HEK293 (cell line): ENCODE results near the gene SLC25A13.

Source experiments
- CTCF ChIA-PET: fragments of 350-600 bp; formaldehyde crosslinking; extraction: SDS; loops from one replicate; lab custom pipeline; 2021; ENCODE audit warnings: antibody characterized with exemption; lab: Yijun Ruan, JAX
- POLR2A ChIA-PET: fragments of 300-600 bp; formaldehyde crosslinking; extraction: SDS; loops from one replicate; lab custom pipeline; 2020; ENCODE audit warnings: antibody characterized with exemption, inconsistent platforms; lab: Yijun Ruan, JAX
- H3K27ac ChIP-seq: fragments of 200-500 bp; sonication (Bioruptor generic); 2 replicates; pipeline ENCODE4 v1.5.1; 2014; ENCODE audit warnings: low read depth, low read length, control low read depth, inconsistent platforms; ENCODE audit errors: extremely low read depth
- H3K36me3 ChIP-seq, 2 experiments: fragments of 200-500 bp in 1 of 2; sonication (Bioruptor generic) in 1 of 2; 1 replicate in 1 of 2; 2 replicates in 1 of 2; pipeline ENCODE4 v1.5.1; 2014 to 2017; ENCODE audit warnings: inconsistent platforms in 2 of 2, low read length in 2 of 2; ENCODE audit not compliant: control insufficient read depth in 2 of 2, insufficient read depth in 1 of 2
- H3K4me1 ChIP-seq: fragments of 200-500 bp; sonication (Bioruptor generic); 2 replicates; pipeline ENCODE4 v1.5.1; 2014; ENCODE audit warnings: mild to moderate bottlenecking, low read length, inconsistent platforms; ENCODE audit not compliant: control insufficient read depth, insufficient read depth
- H3K4me3 ChIP-seq: 2 replicates; pipeline ENCODE4 v1.5.1; 2011; ENCODE audit warnings: low read depth, mild to moderate bottlenecking, control low read depth, low read length, moderate library complexity
- H3K9me3 ChIP-seq: fragments of 200-500 bp; sonication (Bioruptor generic); 2 replicates; pipeline ENCODE4 v1.5.1; 2014; ENCODE audit warnings: low read depth, low read length, inconsistent platforms; ENCODE audit not compliant: control insufficient read depth, insufficient read depth
- KLF16 ChIP-seq: fragments of 450-650 bp; formaldehyde crosslinking; IDR thresholded peaks from 2 replicates; pipeline ENCODE4 v1.5.1; 2017; ENCODE audit warnings: missing biosample characterization, missing genetic modification characterization
- KLF8 ChIP-seq: fragments of 450-650 bp; formaldehyde crosslinking; IDR thresholded peaks from 2 replicates; pipeline ENCODE4 v1.5.1; 2016; ENCODE audit warnings: missing biosample characterization, missing genetic modification characterization
- OVOL3 ChIP-seq: fragments of 450-650 bp; formaldehyde crosslinking; IDR thresholded peaks from 2 replicates; pipeline ENCODE4 v1.5.1; 2016; ENCODE audit warnings: missing biosample characterization, missing genetic modification characterization
- REPIN1 ChIP-seq: fragments of 450-650 bp; formaldehyde crosslinking; IDR thresholded peaks from 2 replicates; pipeline ENCODE4 v1.5.1; 2017; ENCODE audit warnings: missing biosample characterization, missing genetic modification characterization, low read depth
- SCRT2 ChIP-seq: fragments of 450-650 bp; formaldehyde crosslinking; IDR thresholded peaks from 2 replicates; pipeline ENCODE4 v1.5.1; 2016; ENCODE audit warnings: missing biosample characterization, missing genetic modification characterization
- ZBTB21 ChIP-seq: fragments of 450-650 bp; formaldehyde crosslinking; IDR thresholded peaks from 2 replicates; pipeline ENCODE4 v1.5.1; 2017; ENCODE audit warnings: missing biosample characterization, missing genetic modification characterization
- ZBTB48 ChIP-seq: fragments of 450-650 bp; formaldehyde crosslinking; IDR thresholded peaks from 2 replicates; pipeline ENCODE4 v1.5.1; 2016; ENCODE audit warnings: missing biosample characterization, missing genetic modification characterization
- ZFP37 ChIP-seq: fragments of 450-650 bp; formaldehyde crosslinking; IDR thresholded peaks from 2 replicates; pipeline ENCODE4 v1.5.1; 2016; ENCODE audit warnings: missing biosample characterization, missing genetic modification characterization
- ZIC2 ChIP-seq: fragments of 450-650 bp; formaldehyde crosslinking; IDR thresholded peaks from 2 replicates; pipeline ENCODE4 v1.5.1; 2016; ENCODE audit warnings: missing biosample characterization, missing genetic modification characterization
- ZNF138 ChIP-seq: fragments of 450-650 bp; formaldehyde crosslinking; IDR thresholded peaks from 2 replicates; pipeline ENCODE4 v1.5.1; 2016; ENCODE audit warnings: missing biosample characterization, missing genetic modification characterization, borderline replicate concordance
- ZNF140 ChIP-seq: fragments of 450-650 bp; formaldehyde crosslinking; IDR thresholded peaks from 2 replicates; pipeline ENCODE4 v1.5.1; 2016; ENCODE audit warnings: missing biosample characterization, missing genetic modification characterization
- ZNF146 ChIP-seq: fragments of 450-650 bp; formaldehyde crosslinking; IDR thresholded peaks from 2 replicates; pipeline ENCODE4 v1.5.1; 2016; ENCODE audit warnings: missing biosample characterization, missing genetic modification characterization
- ZNF157 ChIP-seq: fragments of 450-650 bp; formaldehyde crosslinking; IDR thresholded peaks from 2 replicates; pipeline ENCODE4 v1.5.1; 2016; ENCODE audit warnings: missing biosample characterization, missing genetic modification characterization
- ZNF16 ChIP-seq: fragments of 450-650 bp; formaldehyde crosslinking; IDR thresholded peaks from 2 replicates; pipeline ENCODE4 v1.5.1; 2016; ENCODE audit warnings: low read depth, missing biosample characterization, missing genetic modification characterization
- ZNF174 ChIP-seq: fragments of 450-650 bp; formaldehyde crosslinking; IDR thresholded peaks from 2 replicates; pipeline ENCODE4 v1.5.0; 2017; ENCODE audit warnings: missing biosample characterization, mild to moderate bottlenecking, missing genetic modification characterization
- ZNF2 ChIP-seq: fragments of 450-650 bp; formaldehyde crosslinking; IDR thresholded peaks from 2 replicates; pipeline ENCODE4 v1.5.1; 2016; ENCODE audit warnings: missing biosample characterization, missing genetic modification characterization
- ZNF211 ChIP-seq: fragments of 450-650 bp; formaldehyde crosslinking; IDR thresholded peaks from 2 replicates; pipeline ENCODE4 v1.5.1; 2016; ENCODE audit warnings: low read depth, missing biosample characterization, missing genetic modification characterization
- ZNF335 ChIP-seq: fragments of 450-650 bp; formaldehyde crosslinking; conservative IDR thresholded peaks from 2 replicates; pipeline ENCODE4 v1.5.1; 2016; ENCODE audit warnings: missing biosample characterization, missing genetic modification characterization
- ZNF341 ChIP-seq: fragments of 450-650 bp; formaldehyde crosslinking; IDR thresholded peaks from 2 replicates; pipeline ENCODE4; 2016; ENCODE audit warnings: low read depth, missing biosample characterization, missing genetic modification characterization
- ZNF350 ChIP-seq: fragments of 450-650 bp; formaldehyde crosslinking; IDR thresholded peaks from 2 replicates; pipeline ENCODE4 v1.5.0; 2017; ENCODE audit warnings: missing biosample characterization, mild to moderate bottlenecking, missing genetic modification characterization
- ZNF514 ChIP-seq: fragments of 450-650 bp; formaldehyde crosslinking; IDR thresholded peaks from 2 replicates; pipeline ENCODE4 v1.5.1; 2016; ENCODE audit warnings: missing biosample characterization, missing genetic modification characterization
- ZNF521 ChIP-seq: fragments of 450-650 bp; formaldehyde crosslinking; IDR thresholded peaks from 2 replicates; pipeline ENCODE4 v1.5.1; 2017; ENCODE audit warnings: missing biosample characterization, mild to moderate bottlenecking, missing genetic modification characterization
- ZNF544 ChIP-seq: fragments of 450-650 bp; formaldehyde crosslinking; IDR thresholded peaks from 2 replicates; pipeline ENCODE4 v1.5.0; 2017; ENCODE audit warnings: missing biosample characterization, missing genetic modification characterization
- ZNF571 ChIP-seq: fragments of 450-650 bp; formaldehyde crosslinking; IDR thresholded peaks from 2 replicates; pipeline ENCODE4 v1.5.0; 2017; ENCODE audit warnings: missing biosample characterization, missing genetic modification characterization
- ZNF629 ChIP-seq: fragments of 450-650 bp; formaldehyde crosslinking; IDR thresholded peaks from 2 replicates; pipeline ENCODE4 v1.5.1; 2017; ENCODE audit warnings: missing biosample characterization, missing genetic modification characterization
- ZNF654 ChIP-seq: fragments of 450-650 bp; formaldehyde crosslinking; IDR thresholded peaks from 2 replicates; pipeline ENCODE4 v1.5.1; 2016; ENCODE audit warnings: low read depth, missing biosample characterization, missing genetic modification characterization
- ZNF791 ChIP-seq: fragments of 450-650 bp; formaldehyde crosslinking; IDR thresholded peaks from 2 replicates; pipeline ENCODE4 v1.5.1; 2016; ENCODE audit warnings: missing biosample characterization, missing genetic modification characterization
- ZNF792 ChIP-seq: fragments of 450-650 bp; formaldehyde crosslinking; IDR thresholded peaks from 2 replicates; pipeline ENCODE4 v1.5.1; 2016; ENCODE audit warnings: missing biosample characterization, missing genetic modification characterization
- ZNF843 ChIP-seq: fragments of 450-650 bp; formaldehyde crosslinking; IDR thresholded peaks from 2 replicates; pipeline ENCODE4 v1.5.1; 2016; ENCODE audit warnings: missing biosample characterization, missing genetic modification characterization
- TF ChIP-seq, protein P1 (sequence below): fragments of 450-650 bp; formaldehyde crosslinking; optimal IDR thresholded peaks from 2 replicates; pipeline ENCODE3; 2016; ENCODE audit warnings: missing biosample characterization, mild to moderate bottlenecking, missing genetic modification characterization
- TF ChIP-seq, protein P2 (sequence below): fragments of 450-650 bp; formaldehyde crosslinking; IDR thresholded peaks from 2 replicates; pipeline ENCODE4 v1.5.1; 2016; ENCODE audit warnings: missing biosample characterization, missing genetic modification characterization
- TF ChIP-seq, protein P3 (sequence below): IDR thresholded peaks from 2 replicates; pipeline ENCODE4 v1.6.1; 2011; ENCODE audit warnings: mild to moderate bottlenecking, low read depth, low read length, borderline replicate concordance

SLC25A13 gene

DNA sequence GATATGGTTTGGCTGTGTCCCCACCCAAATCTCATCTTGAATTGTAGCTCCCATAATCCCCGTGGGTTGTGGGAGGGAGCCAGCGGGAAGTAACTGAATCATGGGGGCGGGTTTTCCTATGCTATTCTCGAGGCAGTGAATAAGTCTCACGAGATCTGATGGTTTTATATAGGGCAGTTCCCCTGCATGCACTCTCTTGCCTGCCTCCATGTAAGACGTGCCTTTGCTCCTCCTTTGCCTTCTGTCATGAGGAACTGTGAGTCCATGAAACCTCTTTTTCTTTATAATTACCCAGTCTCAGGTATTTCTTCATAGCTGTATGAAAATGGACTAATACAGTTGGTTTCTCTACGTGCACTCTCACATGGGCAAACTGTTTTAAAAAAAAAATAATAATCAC, 207.7 kb downstream of the SLC25A13 start (continued):
- TF ChIP-seq ZNF174 (no peak), ZNF157 (tag by site-specific recombination) (no peak), KLF8 (tag by site-specific recombination) (no peak), ZNF843 (no peak), ZNF140 (no peak)

DNA sequence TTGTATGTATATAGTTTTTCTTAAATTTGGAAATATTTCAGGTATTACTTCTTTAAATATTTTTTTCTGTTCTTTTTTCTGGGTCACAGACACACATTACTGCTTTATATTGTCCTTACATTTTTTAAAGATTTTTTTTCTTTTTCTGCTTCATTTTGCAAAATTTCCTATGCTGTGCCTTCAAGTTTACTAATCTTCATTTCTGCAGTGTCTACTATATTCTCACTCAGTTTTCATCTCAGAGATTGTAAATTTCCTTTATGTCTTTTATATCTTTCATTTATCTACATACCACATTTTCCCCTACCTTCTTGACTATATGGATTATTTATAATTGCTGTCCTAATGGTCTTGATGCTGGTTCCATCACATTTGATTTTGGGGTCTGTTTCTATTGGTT, 210.5 kb downstream of the SLC25A13 start:
- no peak overlapping the region for H3K4me3 ChIP-seq
- CTCF ChIA-PET, result interaction anchor here (0.6 kb wide), 1 partner anchor 10 kb away, joined by 3 read pairs; no protein-coding TSS in a partner anchor
- TF ChIP-seq ZNF514 (tag by site-specific recombination), result no peak
- TF ChIP-seq ZNF138 (tag by site-specific recombination), result no peak
- TF ChIP-seq ZBTB48 (tag by site-specific recombination), result no peak
- TF ChIP-seq ZNF2, result no peak
- TF ChIP-seq ZNF16 (tag by site-specific recombination), result no peak
- no peak for TF ChIP-seq ZNF350 (tag by site-specific recombination)
- TF ChIP-seq ZNF544, result no peak
- no peak for TF ChIP-seq REPIN1 (tag by site-specific recombination)
- no peak for TF ChIP-seq ZNF146
- TF ChIP-seq ZNF654, result no peak
- TF ChIP-seq, protein P1, sequence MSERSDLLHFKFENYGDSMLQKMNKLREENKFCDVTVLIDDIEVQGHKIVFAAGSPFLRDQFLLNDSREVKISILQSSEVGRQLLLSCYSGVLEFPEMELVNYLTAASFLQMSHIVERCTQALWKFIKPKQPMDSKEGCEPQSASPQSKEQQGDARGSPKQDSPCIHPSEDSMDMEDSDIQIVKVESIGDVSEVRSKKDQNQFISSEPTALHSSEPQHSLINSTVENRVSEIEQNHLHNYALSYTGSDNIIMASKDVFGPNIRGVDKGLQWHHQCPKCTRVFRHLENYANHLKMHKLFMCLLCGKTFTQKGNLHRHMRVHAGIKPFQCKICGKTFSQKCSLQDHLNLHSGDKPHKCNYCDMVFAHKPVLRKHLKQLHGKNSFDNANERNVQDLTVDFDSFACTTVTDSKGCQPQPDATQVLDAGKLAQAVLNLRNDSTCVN (tag by site-specific recombination), result no peak
- no peak overlapping the region for H3K27ac ChIP-seq
- no peaks in the 10 kb centered on the region for H3K36me3 ChIP-seq
- POLR2A ChIA-PET, result no interaction called here
- H3K9me3 ChIP-seq, result no peaks in the 10 kb centered on the region
- no peaks in the 10 kb centered on the region for H3K4me1 ChIP-seq

DNA sequence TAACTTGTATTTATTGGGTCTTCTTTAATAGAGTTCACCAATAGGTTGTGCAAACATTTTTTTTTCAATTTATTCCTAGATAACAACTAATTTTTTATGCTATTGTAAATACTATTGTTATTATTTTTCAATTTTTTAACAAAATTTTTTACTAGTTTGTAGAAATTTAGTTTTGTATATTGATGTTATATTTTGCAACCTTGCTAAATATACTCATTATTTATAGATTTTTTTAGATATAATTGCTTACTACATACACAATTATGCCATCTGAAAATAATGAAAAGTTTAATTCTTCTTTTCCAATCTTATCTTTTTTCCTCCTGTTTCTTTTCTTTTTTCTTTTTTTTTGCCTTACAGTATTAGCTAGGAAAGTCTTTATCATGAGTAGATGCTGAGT, 216.9 kb downstream of the SLC25A13 start:
- Histone ChIP-seq H3K27ac (no peak overlapping the region), H3K9me3 (no peaks in the 10 kb centered on the region), H3K4me1 (no peaks in the 10 kb centered on the region), H3K4me3 (no peak overlapping the region), H3K36me3 (no peaks in the 10 kb centered on the region)
- CTCF ChIA-PET, result no interaction called here
- TF ChIP-seq ZIC2 (tag by site-specific recombination), result no peak
- TF ChIP-seq ZNF629 (tag by site-specific recombination), result no peak
- TF ChIP-seq ZNF791, result no peak
- no peak for TF ChIP-seq KLF16 (tag by site-specific recombination)
- no peak for TF ChIP-seq ZFP37 (tag by site-specific recombination)
- POLR2A ChIA-PET, result no interaction called here

DNA sequence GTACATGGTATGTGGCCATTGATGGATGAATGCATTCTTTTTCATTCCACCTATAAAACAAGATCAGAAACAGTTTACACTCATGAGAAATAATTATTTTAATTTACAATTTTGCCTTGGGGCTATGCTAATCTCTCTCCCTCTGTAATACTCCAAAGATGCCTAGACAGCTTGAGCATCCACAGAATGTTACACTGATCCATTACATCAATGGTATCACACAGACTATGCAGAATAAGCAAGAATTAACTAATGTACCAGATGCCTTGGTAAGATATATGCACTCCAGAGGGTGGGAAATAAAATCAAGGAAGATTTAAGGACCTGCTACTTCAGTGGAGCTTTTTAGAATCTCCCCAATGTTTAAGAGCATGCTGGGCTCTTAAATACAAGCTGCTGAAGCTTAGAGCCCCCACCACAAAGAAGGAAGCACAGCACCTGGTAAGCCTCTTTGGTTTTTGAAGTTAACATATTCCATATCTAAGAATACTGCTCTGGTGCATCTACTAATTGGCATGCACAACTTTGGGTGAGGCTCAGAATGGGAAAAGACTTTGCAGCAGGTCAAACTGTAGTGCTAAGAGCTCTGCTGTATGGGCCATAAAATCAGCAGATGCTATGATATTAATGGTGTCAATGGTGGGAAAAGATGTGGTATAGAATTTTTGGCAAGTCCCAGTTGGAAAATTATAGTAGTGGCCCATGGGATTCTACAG, 219.6 kb downstream of the SLC25A13 start:
- POLR2A ChIA-PET, result no interaction called here
- H3K4me1 ChIP-seq, result no peaks in the 10 kb centered on the region
- H3K27ac ChIP-seq, result no peak overlapping the region
- no peak overlapping the region for H3K4me3 ChIP-seq
- CTCF ChIA-PET, result interaction anchor here (0.6 kb wide), 1 partner anchor 17 kb away, joined by 3 read pairs; no protein-coding TSS in a partner anchor
- no peaks in the 10 kb centered on the region for H3K36me3 ChIP-seq
- H3K9me3 ChIP-seq, result no peaks in the 10 kb centered on the region
- TF ChIP-seq ZNF521, result no peak
- no peak for TF ChIP-seq ZNF211 (tag by site-specific recombination)
- TF ChIP-seq ZNF792 (tag by site-specific recombination), result no peak
- no peak for TF ChIP-seq SCRT2 (tag by site-specific recombination)
- no peak for TF ChIP-seq ZBTB21
- TF ChIP-seq OVOL3 (tag by site-specific recombination), result no peak
- TF ChIP-seq ZNF341, result no peak
- TF ChIP-seq, protein P2, sequence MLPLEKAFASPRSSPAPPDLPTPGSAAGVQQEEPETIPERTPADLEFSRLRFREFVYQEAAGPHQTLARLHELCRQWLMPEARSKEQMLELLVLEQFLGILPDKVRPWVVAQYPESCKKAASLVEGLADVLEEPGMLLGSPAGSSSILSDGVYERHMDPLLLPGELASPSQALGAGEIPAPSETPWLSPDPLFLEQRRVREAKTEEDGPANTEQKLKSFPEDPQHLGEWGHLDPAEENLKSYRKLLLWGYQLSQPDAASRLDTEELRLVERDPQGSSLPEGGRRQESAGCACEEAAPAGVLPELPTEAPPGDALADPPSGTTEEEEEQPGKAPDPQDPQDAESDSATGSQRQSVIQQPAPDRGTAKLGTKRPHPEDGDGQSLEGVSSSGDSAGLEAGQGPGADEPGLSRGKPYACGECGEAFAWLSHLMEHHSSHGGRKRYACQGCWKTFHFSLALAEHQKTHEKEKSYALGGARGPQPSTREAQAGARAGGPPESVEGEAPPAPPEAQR (tag by site-specific recombination), result no peak
- TF ChIP-seq ZNF571 (tag by site-specific recombination), result no peak
- no peak for TF ChIP-seq ZNF335 (tag by site-specific recombination)
- TF ChIP-seq, protein P3, sequence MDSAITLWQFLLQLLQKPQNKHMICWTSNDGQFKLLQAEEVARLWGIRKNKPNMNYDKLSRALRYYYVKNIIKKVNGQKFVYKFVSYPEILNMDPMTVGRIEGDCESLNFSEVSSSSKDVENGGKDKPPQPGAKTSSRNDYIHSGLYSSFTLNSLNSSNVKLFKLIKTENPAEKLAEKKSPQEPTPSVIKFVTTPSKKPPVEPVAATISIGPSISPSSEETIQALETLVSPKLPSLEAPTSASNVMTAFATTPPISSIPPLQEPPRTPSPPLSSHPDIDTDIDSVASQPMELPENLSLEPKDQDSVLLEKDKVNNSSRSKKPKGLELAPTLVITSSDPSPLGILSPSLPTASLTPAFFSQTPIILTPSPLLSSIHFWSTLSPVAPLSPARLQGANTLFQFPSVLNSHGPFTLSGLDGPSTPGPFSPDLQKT, result no peak
